GM12878 (cell line): ENCODE results near the gene UBE2F. TPM values are rescaled to one million over a fixed set of nuclear protein-coding genes. Genes with fewer than 3 reads are reported as not detected.

Experiments
- ATAC-seq: fragments of 200-7000 bp; cut with Tn5 transposase; 3 replicates; pipeline ENCODE4 v1.9.1; 2020; ENCODE audit warnings: mild to moderate bottlenecking, moderate library complexity
- BruUV-seq: library from RNA; stranded (reverse); fragments of 400-500 nt; replicated peaks from 2 replicates; lab custom pipeline; 2021; lab: Mats Ljungman, UMichigan
- CTCF ChIA-PET: fragments of 300-600 bp; sonication (Branson Sonifier 250); formaldehyde crosslinking; extraction: SDS; loops from one replicate; lab custom pipeline; 2021; ENCODE audit warnings: inconsistent platforms; lab: Yijun Ruan, JAX
- POLR2A ChIA-PET: fragments of 350-600 bp; formaldehyde crosslinking; extraction: SDS; loops from one replicate; lab custom pipeline; 2021; ENCODE audit warnings: inconsistent platforms; lab: Charles Lee
- RAD21 ChIA-PET: fragments of 300-600 bp; sonication (Branson Sonifier 250); formaldehyde crosslinking; loops from one replicate; lab custom pipeline; 2023; ENCODE audit warnings: antibody characterized with exemption; ENCODE audit not compliant: unreplicated experiment; lab: Charles Lee
- SMC1A ChIA-PET: fragments of 300-600 bp; sonication (Branson Sonifier 250); formaldehyde crosslinking; loops from one replicate; lab custom pipeline; 2023; ENCODE audit not compliant: unreplicated experiment, uncharacterized antibody; lab: Charles Lee
- DNase-seq: peaks from one replicate; pipeline ENCODE4 v3.0.0-alpha.2; 2011; ENCODE audit warnings: low read depth, low spot score
- FAIRE-seq: peaks from 3 replicates; lab custom pipeline; 2011; peaks lifted over from hg19 to GRCh38; lab: Jason Lieb, UNC
- H2AFZ ChIP-seq: 2 replicates; pipeline ENCODE4 v1.6.0; 2011; ENCODE audit warnings: low read depth, low read length, control low read depth; ENCODE audit not compliant: control insufficient read depth
- H3K27ac ChIP-seq: 2 replicates; pipeline ENCODE4 v1.5.1; 2011; ENCODE audit warnings: control low read depth; ENCODE audit not compliant: control insufficient read depth, insufficient read depth
- H3K27me3 ChIP-seq, 2 experiments: replicated peaks in 1 of 2; 2 replicates each; pipeline versions ENCODE4 v1.6.0 to v1.6.1; 2011; ENCODE audit warnings: low read length in 1 of 2; ENCODE audit not compliant: control insufficient read depth in 2 of 2, insufficient read depth in 2 of 2
- H3K36me3 ChIP-seq, 2 experiments: 2 replicates each; pipeline ENCODE4 v1.5.1; 2011; ENCODE audit warnings: low read length in 1 of 2; ENCODE audit not compliant: control insufficient read depth in 2 of 2, insufficient read depth in 2 of 2
- H3K4me1 ChIP-seq: 2 replicates; pipeline ENCODE4 v1.6.1; 2011; ENCODE audit warnings: mild to moderate bottlenecking, low read length, moderate library complexity, mixed read lengths; ENCODE audit not compliant: control insufficient read depth, insufficient read depth
- H3K4me2 ChIP-seq: 2 replicates; pipeline ENCODE4 v1.6.0; 2011; ENCODE audit warnings: control low read depth; ENCODE audit not compliant: control insufficient read depth, insufficient read depth
- H3K4me3 ChIP-seq: fragments of 200-600 bp; sonication (generic); 2 replicates; pipeline ENCODE4 v1.5.1; 2016
- H3K79me2 ChIP-seq: 2 replicates; pipeline ENCODE4 v1.6.0; 2011; ENCODE audit warnings: low read length; ENCODE audit not compliant: control insufficient read depth, insufficient read depth
- H3K9ac ChIP-seq: 2 replicates; pipeline ENCODE4 v1.8.0; 2011; ENCODE audit warnings: low read length, control low read depth, mixed read lengths; ENCODE audit not compliant: control insufficient read depth, insufficient read depth
- H3K9me3 ChIP-seq: replicated peaks from 3 replicates; pipeline ENCODE4 v1.5.1; 2011; ENCODE audit warnings: mild to moderate bottlenecking, low read length; ENCODE audit not compliant: control insufficient read depth, insufficient read depth
- H4K20me1 ChIP-seq: 2 replicates; pipeline ENCODE4 v1.6.0; 2011; ENCODE audit not compliant: control insufficient read depth, insufficient read depth
- ATF2 ChIP-seq: IDR thresholded peaks from 2 replicates; pipeline ENCODE4 v1.6.1; 2012; ENCODE audit warnings: low read length, inconsistent platforms
- BHLHE40 ChIP-seq, 2 experiments: fragments of 450-650 bp in 1 of 2; IDR thresholded peaks; 2 replicates each; pipeline ENCODE4 v1.6.1; 2011 to 2017; ENCODE audit warnings: low read depth in 2 of 2, borderline replicate concordance in 1 of 2, improper control_type of control experiment in 1 of 2, low read length in 1 of 2, mild to moderate bottlenecking in 1 of 2
- CBFB ChIP-seq: IDR thresholded peaks from 2 replicates; pipeline ENCODE4 v1.6.1; 2016; ENCODE audit warnings: antibody characterized with exemption, low read depth
- CREM ChIP-seq: IDR thresholded peaks from 2 replicates; pipeline ENCODE4 v1.6.1; 2014; ENCODE audit warnings: antibody characterized with exemption, low read depth
- ESRRA ChIP-seq: IDR thresholded peaks from 2 replicates; pipeline ENCODE4 v1.6.1; 2012; ENCODE audit warnings: mild to moderate bottlenecking, low read length, improper control_type of control experiment
- IKZF2 ChIP-seq, 2 experiments: fragments of 450-650 bp; IDR thresholded peaks; 2 replicates each; pipeline ENCODE4 v1.6.1; 2017; ENCODE audit warnings: mild to moderate bottlenecking in 2 of 2, moderate library complexity in 2 of 2
- KLF5 ChIP-seq: fragments of 450-650 bp; IDR thresholded peaks from 2 replicates; pipeline ENCODE4 v1.6.1; 2014; ENCODE audit warnings: mild to moderate bottlenecking; ENCODE audit not compliant: partially characterized antibody
- PML ChIP-seq: IDR thresholded peaks from 2 replicates; pipeline ENCODE4 v1.6.1; 2012; ENCODE audit warnings: low read length, inconsistent platforms
- POU2F2 ChIP-seq: IDR thresholded peaks from 3 replicates; pipeline ENCODE4 v1.6.1; 2011; ENCODE audit warnings: low read depth, mild to moderate bottlenecking, low read length, borderline replicate concordance
- WRNIP1 ChIP-seq: IDR thresholded peaks from 2 replicates; pipeline ENCODE4 v1.6.1; 2011; ENCODE audit warnings: low read depth, low read length, improper control_type of control experiment, borderline replicate concordance
- YY1 ChIP-seq: IDR thresholded peaks from 2 replicates; pipeline ENCODE4 v1.6.1; 2011; ENCODE audit warnings: low read depth, mild to moderate bottlenecking, low read length
- ZBTB33 ChIP-seq: fragments of 450-650 bp; IDR thresholded peaks from 2 replicates; pipeline ENCODE4 v1.6.1; 2017; ENCODE audit warnings: mild to moderate bottlenecking
- WGBS: methylation state at CpG from one replicate; pipeline ENCODE4 v1.1.6; 2016; ENCODE audit warnings: low lambda C conversion rate; ENCODE audit not compliant: insufficient replicate concordance, insufficient coverage; ENCODE audit errors: missing lambda C conversion rate; 5-methylcytosine and 5-hydroxymethylcytosine counted together
- in situ Hi-C: fragments of 300-500 bp; cut with MboI; formaldehyde crosslinking; loops from 9 replicates; pipeline ENCODE4 v1.14.3; 2018; ENCODE audit warnings: mixed read lengths
- intact Hi-C: fragments of 100-400 bp; cut with micrococcal nuclease; formaldehyde crosslinking; loops from one replicate; pipeline ENCODE4 v1.14.2; 2022; ENCODE audit not compliant: unreplicated experiment
- polyA plus RNA-seq, 11 experiments: library from polyadenylated mRNA; depleted of rRNA in 4 of 11; unstranded in 6 of 11; stranded (reverse) in 5 of 11; fragments of >200 nt; fragmentation: Nextera tagmentation in 4 of 11; fragmentation: Illumina TruSeq in 1 of 11; extraction: Ambion mirVana in 4 of 11; extraction: Trizol in 1 of 11; gene quantifications; 1 replicate in 1 of 11; 2 replicates in 10 of 11; pipeline versions ENCODE4 v1.2.1 to v1.2.3, GENCODE V29; 2011 to 2016; ENCODE audit warnings: inconsistent platforms in 2 of 11, missing spikeins in 2 of 11, low read depth in 1 of 11
- total RNA-seq, 4 experiments: library from RNA; depleted of rRNA in 3 of 4; stranded (reverse); fragments of >200 nt in 3 of 4; fragmentation: Illumina TruSeq in 1 of 4; extraction: Trizol in 1 of 4; gene quantifications; 2 replicates each; pipeline versions ENCODE4 v1.2.1 to v1.2.3, GENCODE V29; 2013 to 2021

The UBE2F gene
- total and polyA plus RNA-seq, 10 of the 15 experiments (the other 5 are each of a cell fraction or from before 2014, with no cell fraction given), result 12.3 to 64.4 (median 31.5) TPM

- DNase-seq, result no peak
- POLR2A ChIA-PET, result no interaction called here
- H4K20me1 ChIP-seq, result no peaks in the 10 kb centered on the region
Observed at GRCh38 chr2:237944302-237944701, 22.5 kb upstream of the UBE2F start.

More at GRCh38 chr2:237944302-237944701, 22.5 kb upstream of the UBE2F start:
- TF ChIP-seq ATF2, result no peak
- no peak for TF ChIP-seq WRNIP1
- no peak for TF ChIP-seq YY1
- no peak for TF ChIP-seq CREM
- no peak for TF ChIP-seq BHLHE40 (IDR thresholded peaks at IDR 0.05; ENCODE audit: borderline replicate concordance in 1 of 2, low read depth in 2 of 2, low read length in 1 of 2)
- no peak for TF ChIP-seq KLF5
- no peak for TF ChIP-seq ZBTB33
- TF ChIP-seq ESRRA, result no peak
- no peak for TF ChIP-seq IKZF2 (IDR thresholded peaks at IDR 0.05)
- no peak for TF ChIP-seq PML
- TF ChIP-seq CBFB, result no peak
- no peak for TF ChIP-seq POU2F2
- intact Hi-C loops, result no loop called here
- 12% methylated on average over 4 of the region's 4 CpGs for whole genome bisulfite sequencing
- Histone ChIP-seq H3K27ac (no peak overlapping the region), H3K4me2 (no peak overlapping the region), H3K9ac (no peak overlapping the region), H3K4me1 (no peaks in the 10 kb centered on the region), H3K79me2 (no peaks in the 10 kb centered on the region), H3K4me3 (no peak overlapping the region), H2AFZ (no peak overlapping the region), H3K27me3 (peaks cover 0 to 2% of the 10 kb centered on the region in 2 experiments; a peak in 1 of 4 replicates), H3K36me3 (no peaks in the 10 kb centered on the region), H3K9me3 (peaks cover 3% of the 10 kb centered on the region)
- CTCF ChIA-PET, result no interaction called here
- in situ Hi-C loops, result no loop called here
- BruUV-seq, result no TSS peak
- RAD21 ChIA-PET, result no interaction called here
- no peak for FAIRE-seq
- ATAC-seq, result no peak
- SMC1A ChIA-PET, result interaction anchor here (1.0 kb wide), 1 partner anchor 13 kb away, joined by 3 read pairs; no protein-coding TSS in a partner anchor
